ENCODE measurements around the gene MTHFD2.

MTHFD2 gene

DNA sequence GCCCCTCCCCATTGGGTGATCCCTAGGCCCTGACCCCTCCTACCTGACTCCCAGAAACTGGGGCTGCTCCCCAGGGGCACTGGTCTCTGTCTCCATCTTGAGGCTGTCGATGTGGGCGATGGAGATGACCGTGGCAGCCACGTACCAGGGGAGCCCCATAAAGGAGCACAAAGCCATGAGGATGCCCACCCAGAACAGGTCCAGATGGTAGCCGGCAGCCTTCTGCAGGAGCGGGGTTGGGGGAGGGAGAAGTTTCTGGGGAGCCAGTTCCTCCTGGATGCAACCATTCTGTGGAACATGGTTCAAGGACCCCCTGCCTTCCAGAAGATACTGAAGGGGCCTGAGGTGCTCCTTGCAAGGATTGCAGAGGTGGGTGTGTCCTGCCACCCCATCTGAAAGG, 34.0 kb downstream of the MTHFD2 start:
- no peak for FAIRE-seq

DNA sequence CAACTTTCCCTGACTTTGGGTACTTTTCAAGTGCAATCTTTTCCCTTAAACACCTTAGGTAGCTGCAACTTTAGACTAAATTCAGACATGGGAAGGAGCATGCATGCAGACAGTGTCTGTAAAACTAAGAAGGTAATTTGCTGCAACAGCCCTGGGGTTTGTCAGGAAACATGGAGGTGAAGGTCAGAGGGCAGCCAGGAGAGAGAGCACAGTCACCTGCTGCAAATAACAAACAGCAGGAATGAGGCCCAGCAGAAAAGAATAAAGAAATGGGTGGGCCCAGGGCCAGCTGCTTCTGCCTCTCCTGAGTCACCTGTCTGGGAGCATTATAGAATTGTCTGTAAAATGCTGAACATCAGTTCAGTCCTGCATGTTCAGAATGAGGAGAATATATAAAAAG, 35.2 kb downstream of the MTHFD2 start:
- no peak for FAIRE-seq

DNA sequence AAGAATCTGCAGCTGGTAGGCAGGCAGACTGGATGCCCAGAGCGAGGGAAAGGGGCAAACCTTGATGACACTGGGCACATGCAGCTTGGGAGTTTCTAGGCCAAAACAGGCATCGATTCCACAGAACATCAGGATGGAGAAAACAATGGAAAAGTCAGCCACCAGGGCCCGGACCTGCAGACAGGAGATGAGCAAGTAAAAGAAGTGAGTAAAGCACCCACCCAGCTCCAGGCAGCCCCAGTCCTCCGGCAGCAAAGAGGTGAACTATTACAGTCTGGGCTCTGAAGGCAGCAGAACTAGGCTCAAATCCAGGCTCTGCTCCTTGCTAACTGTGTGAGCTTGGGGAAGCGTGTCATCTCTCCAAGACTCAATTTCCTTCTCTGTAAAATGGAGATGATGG, 36.6 kb downstream of the MTHFD2 start:
- no peak for FAIRE-seq

DNA sequence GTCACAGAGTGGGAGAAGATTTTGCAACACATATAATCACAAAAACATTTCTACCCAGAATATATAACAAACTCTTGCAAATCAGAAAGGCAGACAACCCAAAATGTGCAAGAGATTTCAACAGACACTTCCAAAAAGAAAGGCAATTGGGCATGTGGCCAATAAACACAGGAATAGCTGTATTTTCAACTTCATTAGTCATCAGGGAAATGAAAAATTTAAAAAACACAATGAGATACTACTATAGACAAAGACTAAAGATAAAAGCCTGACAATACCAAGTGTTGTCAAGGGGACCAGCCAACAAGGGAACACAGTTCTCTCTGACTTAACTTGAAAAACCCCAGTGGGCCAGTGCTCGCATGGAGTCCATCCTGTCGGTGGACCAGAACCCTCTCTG, 40.5 kb downstream of the MTHFD2 start:
- FAIRE-seq, result no peak

DNA sequence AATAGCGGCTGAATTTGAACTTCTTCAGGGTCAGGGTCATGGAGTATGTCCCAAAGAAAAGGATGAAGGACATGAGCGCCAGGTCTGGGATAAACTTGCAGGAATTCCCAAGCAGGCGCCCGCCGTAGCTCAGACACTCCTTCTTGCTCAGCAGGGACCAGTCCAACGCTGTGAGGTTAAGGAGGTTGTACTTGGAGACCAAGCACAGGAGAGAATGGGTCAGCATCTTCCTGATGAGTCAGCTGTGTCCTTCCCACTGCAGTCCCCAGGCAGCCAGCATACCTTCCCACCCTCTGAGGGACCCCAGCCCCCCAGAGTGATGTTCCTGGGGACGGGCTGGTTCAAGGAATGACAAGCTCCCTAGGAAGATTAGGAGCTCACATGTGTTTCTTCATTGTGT, 40.9 kb downstream of the MTHFD2 start:
- no peak for FAIRE-seq

DNA sequence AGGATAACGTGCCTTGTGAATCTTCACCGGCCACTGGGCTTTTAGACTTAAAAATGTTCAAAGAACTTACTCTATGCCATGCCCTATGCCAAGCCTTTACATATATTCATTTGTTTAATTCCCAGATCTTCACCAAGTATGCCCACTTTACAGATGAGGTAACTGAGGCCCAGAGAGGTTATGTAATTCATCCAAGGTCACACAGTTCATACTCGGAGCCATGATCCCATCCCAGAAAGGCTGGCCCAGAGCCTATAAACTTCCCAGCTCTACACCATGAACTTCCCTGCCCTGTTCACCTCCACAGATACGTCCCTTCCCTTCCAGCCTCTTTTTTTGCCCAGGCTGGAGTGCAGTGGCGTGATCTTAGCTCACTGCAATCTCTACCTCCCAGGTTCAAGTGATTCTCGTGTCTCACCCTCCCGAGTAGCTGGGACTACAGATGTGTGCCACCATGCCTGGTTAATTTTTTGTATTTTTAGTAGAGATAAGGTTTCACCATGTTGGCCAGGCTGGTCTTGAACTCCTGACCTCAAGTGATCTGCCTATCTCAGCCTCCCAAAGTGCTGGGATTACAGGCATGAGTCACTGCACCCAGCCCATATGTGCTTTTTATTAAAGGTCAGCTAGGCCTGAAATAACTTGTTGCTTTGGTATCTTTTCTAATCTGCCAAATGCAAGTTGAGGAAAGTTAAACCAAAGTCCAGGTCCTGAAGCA, 44.1 kb downstream of the MTHFD2 start:
- FAIRE-seq, result no peak

DNA sequence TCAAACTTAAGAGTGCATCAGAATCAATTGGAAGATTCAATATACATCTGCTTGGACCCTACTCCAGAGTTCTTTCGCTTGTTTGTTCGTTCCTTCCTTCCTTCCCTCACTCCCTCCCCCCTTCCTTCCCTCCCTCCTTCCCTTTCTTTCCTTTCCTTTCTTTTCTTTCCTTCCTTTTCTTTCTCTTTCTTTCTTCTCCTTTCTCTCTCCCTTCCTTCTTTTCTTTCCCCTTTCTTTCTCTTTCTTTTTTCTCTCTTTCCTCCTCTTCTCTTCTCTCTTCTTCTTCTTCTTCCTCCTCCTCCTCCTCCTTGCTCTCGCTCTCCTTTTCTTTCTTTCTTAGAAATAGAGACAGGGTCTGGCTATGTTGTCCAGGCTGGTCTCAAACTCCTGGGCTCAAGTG, 45.9 kb downstream of the MTHFD2 start:
- no peak for FAIRE-seq

DNA sequence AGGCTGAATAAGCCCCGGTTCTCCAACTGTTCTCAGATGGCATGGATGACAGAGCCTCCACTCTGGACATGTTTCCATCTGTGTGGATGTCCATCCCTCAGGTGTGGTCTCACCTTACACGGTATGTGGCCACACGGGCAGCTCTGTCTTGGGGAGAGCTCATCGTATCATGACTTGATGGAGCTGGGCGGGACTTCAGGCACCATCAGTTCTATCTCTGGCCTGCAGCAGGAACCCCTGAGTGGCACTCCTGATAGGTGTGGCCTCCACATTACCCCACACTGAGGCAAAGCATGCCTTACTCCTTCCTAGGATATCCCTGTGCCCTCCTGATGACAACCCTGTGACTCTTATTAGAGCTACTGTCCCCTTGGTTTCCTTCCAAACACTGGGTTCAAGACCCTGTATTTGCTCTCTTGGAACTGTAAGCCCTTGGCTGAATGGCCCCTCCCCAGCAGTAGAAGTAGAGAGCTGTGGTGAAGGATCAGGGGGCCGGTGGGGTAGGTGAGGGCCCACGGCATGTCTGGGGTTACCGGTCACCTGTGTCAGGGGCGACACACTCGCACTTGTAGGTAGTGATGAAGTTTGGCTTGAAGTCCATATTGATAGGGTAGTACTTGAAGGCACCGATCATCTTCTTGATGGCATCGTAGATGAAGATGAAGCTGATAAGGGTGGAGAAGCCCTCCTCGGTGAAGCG, 48.2 kb downstream of the MTHFD2 start:
- no peak for FAIRE-seq

DNA sequence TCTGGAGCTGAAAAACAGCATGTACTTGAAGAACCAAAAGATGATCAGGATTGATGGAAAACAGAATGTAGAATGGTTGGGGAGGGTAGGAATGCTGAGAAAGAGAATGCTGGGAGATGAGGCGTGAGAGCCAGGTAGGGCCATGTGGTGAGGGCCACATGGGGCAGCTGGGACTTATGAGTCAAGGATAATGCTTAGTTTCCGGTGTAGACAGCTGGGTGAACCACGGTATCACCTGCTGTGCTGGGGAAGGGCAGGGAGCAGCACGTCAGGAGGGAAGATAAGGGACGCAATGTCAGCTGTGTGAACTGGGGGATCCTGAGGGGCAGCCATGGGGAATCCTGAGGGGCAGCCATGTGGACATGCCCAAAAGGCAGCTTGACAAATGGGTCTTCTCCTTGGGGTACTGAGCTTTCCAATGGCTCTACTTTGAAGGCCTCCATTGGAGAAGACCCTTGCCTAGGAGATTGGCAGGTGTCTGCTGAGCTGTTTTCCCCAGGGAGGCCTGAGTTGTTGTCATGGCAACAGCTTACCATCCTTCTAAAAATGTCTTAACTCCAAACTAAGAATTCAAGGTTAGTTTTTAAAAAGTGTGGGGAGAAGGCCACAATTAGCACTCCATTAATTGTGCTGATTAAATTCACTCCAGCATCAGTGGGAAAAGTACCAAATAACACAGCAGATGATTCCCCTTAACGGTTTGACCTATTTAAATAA, 51.1 kb downstream of the MTHFD2 start:
- no peak for FAIRE-seq

DNA sequence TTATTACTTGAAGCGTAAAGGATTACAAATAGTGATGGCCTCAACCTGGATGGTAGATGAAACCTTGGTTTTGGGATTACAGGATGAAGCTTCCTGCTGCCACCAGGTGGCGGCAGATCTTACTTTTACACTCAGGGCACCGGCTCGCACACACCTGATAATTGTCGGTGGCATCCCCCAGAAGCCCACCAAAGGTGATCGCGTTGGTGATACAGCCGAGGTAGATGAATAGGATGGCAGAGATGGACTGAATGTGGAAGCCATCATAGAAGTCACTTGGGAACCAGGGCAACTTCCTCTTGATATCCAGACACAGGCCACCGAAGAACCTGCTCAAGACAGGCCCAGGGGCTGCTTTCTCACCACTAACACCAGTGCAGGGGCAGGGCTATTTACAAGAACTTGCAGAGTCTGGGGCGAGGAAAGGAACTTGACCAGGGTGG, 51.8 kb downstream of the MTHFD2 start:
- FAIRE-seq, result peak; percentile 68

DNA sequence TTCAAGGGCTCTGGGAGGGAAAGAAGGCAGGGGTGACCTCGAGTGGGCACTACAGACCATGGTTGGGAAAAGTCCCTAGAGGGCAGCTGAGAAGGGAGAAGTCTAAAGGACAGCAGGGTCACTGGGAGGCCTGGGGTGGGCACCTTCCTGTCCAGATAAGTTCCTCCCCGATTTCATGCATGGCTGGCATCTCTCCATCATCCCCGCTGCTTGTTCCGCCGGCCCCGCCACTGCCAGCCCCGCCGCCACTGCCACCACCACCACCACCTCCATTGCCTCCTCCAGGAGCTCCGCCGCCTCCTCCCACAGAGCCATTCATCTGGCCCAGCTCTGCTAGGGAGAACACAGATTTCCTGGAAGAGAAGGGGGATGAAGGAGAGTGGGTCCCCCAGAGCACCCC, 53.6 kb downstream of the MTHFD2 start:
- no peak for FAIRE-seq

DNA sequence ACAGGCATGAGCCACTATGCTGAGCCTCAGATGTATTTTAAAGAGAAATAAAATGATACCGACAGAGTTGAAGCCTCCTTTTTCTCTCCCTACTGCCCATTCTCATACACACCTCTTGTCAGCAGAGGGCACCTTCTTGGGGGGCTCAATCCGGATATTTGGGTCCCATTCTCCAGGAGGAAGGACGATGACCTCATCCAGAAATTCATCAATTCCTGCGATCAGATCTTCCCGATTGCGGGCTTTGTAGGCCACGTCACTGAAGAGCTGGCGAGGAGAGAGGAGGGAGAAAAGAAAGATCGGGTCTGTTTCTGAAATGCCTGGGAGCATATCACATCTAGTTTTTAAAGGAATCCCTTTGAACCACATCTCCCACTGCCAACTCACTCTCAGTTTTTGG, 54.4 kb downstream of the MTHFD2 start:
- no peak for FAIRE-seq

DNA sequence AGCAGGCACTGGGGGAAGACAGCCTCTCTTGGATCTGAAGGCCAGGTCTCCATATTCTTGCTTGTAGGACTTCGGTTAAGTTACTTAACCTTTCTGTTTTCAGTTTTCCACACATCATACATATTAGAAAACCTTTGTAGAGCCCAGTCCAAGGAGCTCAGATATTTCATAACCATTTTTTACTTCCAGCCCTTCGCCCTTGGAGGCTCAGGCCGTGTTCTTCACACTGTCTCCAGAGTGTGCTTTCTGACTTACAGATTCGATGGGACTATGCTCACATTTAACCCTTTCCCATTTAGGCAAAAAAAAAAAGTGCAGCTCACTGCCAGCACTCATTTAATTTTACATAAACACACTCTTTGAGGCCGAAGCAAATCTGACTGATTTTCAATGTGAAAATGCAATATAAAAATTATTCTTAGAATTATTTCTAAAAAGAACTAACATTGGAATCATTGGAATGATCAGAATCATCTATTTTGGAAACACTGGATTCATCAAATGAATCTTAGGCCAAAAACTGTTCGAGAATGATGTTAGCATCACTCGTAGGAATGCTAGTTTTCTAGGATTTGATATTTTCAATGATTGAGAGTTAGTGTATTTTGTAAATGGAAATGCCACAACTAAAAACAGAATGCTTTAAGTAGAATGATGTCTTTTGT, 55.0 kb downstream of the MTHFD2 start:
- FAIRE-seq, result no peak

DNA sequence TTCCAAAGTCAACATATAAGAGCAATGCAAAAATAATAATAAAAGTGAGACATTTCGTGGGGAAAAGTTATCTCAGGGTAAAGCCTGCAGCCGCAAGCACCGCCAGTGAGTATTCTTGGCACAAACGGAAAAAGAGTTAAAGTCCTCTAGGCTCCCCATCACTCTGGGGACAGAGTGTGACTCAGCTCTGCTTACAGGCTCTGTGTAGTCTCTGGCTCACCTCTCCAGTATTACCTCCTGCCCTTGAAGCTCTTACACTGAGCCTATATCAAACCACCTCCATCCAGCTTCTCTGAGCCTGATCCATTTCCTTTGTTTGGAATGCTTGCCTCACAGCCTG, 55.5 kb downstream of the MTHFD2 start:
- FAIRE-seq, result no peak

DNA sequence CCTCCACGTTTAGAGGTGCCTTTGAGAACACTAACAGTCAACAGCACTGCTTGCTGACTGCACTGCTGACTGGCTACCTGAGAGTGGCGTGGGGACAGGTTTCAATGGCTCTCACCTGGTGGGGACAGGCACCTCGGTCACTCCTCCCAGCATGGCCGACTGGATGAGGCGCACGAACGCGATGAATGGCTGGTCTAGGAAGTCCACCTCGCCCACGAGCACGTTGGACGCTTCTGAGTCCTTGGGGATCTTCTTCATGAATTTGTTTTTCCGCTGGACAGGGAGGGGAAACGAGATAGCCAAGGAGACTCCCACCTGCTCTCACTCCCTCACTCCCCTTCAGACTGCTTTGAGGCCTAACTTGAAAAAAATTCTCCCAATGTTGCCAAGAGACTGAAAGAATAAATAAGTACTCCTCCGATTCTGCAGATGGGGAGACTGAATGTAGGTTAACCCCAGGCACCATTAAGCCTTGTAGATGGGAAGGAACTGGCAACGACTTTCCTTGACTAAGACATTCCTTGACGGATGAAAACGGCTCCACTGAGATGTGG, 57.3 kb downstream of the MTHFD2 start:
- no peak for FAIRE-seq

DNA sequence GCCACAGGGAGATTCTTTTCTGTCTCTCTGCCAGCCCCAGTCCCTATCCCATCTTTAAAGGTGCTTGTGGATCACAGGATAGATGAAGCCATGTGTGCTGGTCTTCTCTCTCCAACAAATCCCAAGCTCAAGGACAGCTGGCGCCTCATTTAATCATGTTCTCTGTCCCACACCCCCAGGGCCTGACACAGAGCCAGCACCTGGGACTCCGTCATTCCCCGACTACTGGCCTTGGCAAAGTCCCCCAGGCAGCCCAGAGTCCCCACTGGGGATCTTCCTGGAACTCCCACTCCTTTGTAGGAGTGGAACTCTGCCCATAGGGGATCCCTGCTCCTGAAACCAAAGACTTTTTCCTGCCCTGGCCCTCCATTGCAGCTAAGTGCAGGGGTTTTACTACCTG, 60.8 kb downstream of the MTHFD2 start:
- no peak for FAIRE-seq

DNA sequence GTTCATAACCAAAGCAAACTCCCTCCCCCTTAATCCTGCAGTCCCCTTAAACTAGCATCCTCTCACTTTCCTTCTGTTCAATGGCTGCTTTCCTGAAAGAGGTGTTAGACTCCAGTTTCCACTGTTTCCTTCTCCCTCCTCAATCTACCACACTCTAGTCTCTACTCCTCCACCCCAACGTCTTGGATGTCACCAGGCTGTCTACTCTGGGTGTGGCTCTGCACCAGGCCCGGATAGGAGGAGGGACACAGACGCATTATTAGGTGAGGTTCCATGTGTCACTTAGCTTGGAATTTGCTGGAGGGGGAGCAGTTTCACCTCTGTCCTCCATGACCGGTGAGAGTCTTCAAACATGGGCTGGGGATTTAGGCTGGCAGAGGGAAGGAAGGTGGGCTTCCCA, 61.3 kb downstream of the MTHFD2 start:
- FAIRE-seq, result no peak

DNA sequence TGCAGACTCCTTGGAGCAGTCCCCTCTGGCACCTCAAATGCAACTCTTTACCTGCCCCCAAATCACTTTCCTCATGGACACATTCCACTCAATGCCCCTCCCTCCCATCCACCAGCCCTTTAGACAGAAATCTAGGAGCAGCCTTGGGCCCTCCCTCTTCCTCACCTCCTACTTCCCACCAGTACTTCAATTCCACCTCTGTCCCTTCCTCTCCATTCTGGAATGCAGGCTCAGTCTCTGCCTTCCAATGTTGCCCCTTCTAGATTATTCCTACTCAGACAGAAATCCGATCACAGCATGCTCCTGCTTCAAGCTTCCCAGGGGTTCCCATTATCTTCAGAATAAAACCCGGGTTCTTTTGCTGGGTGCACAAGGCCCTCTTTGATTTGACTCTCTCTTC, 62.1 kb downstream of the MTHFD2 start:
- FAIRE-seq, result no peak

DNA sequence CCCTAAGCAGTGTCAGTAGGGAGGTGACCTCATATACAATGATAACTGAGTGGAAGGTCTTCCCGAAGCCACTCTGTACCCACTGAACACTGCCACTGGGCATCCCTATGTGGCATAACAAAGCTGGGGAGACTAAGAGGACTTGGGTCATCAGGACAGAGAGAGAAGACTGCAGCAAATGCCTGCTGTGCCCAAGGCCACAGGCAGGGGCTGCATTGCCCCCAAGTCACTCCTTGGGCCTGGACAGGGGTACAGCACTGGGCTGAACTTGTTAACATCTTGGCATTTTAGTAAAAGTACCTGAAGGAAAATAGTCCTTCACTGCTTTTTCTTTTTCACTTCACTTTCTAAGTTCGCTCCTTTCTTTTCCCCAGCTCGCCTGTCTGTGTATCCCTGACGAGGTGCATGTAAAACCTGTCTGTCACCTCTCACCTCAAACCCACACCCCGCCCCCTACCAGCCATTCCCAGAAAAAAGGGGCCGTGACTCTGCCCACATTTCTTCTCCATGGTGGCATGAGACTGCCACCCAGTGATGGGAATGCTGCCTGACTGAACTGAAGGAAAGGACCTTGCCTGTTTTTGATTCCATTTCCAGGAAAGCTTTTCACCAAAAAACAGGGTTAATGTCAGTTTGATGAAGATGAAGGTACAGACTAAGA, 62.9 kb downstream of the MTHFD2 start:
- peak; percentile 38 for FAIRE-seq

DNA sequence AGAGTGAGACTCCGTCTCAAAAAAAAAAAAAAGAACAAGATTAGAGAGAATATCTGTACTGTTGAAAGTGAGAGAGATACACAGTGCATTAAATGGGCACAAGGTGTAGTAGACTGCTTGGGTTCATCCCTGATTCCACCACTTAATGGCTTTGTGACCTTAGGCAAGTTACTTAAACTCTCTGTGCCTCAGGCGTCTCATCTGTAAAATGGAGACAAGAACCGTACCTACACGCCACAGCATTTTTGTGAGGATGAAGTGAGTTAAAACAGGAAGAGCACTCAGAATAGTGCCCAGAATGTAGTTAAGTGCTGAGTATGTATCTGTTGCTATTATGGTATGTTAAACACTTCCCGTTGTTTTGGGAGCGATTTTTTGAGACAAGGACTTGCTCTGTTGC, 64.3 kb downstream of the MTHFD2 start:
- no peak for FAIRE-seq

DNA sequence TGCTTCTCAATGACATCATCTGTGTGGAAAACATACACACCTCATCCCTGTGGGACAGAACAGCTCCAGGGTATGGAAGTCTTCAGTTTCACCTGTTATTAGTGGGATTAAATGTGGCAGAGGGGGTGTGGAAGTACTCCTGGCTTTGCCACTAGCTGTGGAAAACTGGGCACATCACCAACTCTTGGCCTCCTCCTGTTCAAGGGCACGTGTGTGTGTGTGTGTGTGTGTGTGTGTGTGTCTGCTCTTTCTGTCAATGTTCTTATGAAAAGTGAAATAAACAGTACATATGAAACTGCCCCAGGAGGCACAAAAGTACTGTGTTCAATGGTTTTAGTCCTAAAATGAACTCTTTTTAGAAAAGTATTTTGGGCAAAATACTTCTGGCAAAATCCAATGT, 65.9 kb downstream of the MTHFD2 start:
- no peak for FAIRE-seq

DNA sequence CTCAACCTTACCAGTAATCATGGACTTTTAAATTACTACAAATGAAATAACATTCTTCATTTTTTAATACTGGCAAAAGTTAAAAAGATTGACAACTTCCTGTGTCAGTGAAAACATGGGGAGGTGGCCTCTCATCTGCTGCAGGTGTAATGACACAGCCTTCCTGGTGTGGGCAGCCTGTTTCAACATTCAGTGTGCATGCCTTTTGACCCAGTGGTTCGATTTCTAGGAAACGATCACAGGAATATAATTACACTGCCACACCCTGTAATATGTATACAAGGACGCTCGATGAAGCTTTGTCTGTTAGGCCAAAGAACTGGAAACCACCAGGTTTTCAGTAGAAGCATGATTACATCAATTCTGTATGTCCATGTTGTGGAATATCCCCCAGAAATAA, 68.7 kb downstream of the MTHFD2 start:
- no peak for FAIRE-seq
